MM.1S (cell line): Measurements from ENCODE around the gene NIP7.

ENCODE experiments used
- CTCF ChIP-seq: fragments of 300-600 bp; sonication (generic); IDR thresholded peaks from 2 replicates; pipeline ENCODE4 v1.5.1; 2016; ENCODE audit warnings: antibody characterized with exemption, low read length, mixed read lengths
- EZH2 ChIP-seq: fragments of 300-600 bp; sonication (generic); optimal IDR thresholded peaks from 2 replicates; pipeline ENCODE3; 2017; ENCODE audit warnings: low read depth, mild to moderate bottlenecking, antibody characterized with exemption, low read length, mixed read lengths
- EZH2phosphoT487 ChIP-seq: fragments of 300-600 bp; sonication (generic); IDR thresholded peaks from 2 replicates; pipeline ENCODE4 v1.6.1; 2018; ENCODE audit warnings: antibody characterized with exemption, low read length

GRCh38 chr16:69324013-69324531 lies 15.5 kb upstream of the NIP7 start:
- no peak for TF ChIP-seq CTCF
- no peak for TF ChIP-seq EZH2
- TF ChIP-seq EZH2phosphoT487 = no peak
